HS-5 (cell line): ENCODE measurements around the gene PLEKHA1.
A peak's percentile ranks its signal among the peaks of the same experiment; 100 is the strongest.

ENCODE experiments used
- DNase-seq: peaks from one replicate; pipeline ENCODE4 v3.0.0-alpha.2; 2012; ENCODE audit warnings: low read depth

Gene PLEKHA1

DNA sequence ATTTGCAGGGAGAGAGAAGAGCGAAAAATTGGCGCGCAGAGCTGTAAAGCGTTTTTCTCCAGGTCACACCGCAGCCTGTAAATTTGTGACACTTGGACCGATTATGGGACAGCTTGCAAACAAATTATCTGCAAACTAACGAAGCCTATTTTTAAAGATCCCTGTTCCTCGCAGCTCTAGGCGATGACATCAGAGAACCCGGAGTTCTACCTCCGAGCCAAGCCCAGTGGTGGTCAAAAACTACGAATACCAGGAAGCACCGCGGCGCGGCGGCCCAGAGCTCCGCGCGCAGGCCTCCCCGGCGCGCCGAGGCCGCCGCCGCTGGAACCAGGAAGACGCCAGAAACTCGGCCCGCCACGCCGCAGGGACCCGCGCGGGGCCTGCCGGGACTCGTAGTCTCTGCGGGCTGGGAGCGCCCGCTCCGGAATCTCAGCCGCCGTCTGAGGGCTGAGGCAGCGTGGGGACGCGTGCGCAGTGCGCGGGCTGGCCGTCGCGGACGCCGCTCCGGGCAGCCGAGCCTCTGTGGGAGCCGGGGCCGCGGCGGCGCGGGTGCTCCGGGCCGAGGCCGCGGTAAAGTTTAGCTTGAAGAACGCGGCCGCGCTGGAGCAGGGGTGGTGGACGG is at the start of gene PLEKHA1:
PLEKHA1 (plus strand) TSS at position 472 of the 622 bp plus-strand sequence. CDS start 18,493 bp downstream, outside the sequence.
- peak; percentile 70 for DNase-seq

- DNase-seq, result no peak
Observed at GRCh38 chr10:122325235-122325634, 49.3 kb upstream of the PLEKHA1 start.

DNA sequence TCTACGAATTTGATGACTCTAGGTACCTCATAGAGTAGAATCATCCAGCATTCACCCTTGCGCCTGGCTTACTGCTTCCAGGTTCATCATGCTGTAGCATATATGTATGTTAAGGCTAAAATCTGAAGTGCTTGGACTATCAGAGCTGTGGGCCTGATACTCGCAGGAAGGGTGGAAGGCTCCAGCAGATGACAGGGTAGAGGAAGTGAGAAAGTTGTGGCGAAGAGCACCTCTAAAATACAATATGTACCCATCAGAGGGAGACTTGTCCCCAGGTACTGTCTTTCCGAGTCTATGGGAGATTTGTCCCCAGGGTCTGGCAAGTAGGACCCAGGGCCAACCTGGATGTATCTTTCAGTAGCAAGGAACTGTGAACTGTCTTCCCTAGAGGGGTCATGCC is 48.1 kb upstream of the PLEKHA1 start:
- DNase-seq, result no peak

GRCh38 chr10:122326806-122327205 is 47.7 kb upstream of the PLEKHA1 start:
- no peak for DNase-seq

DNA sequence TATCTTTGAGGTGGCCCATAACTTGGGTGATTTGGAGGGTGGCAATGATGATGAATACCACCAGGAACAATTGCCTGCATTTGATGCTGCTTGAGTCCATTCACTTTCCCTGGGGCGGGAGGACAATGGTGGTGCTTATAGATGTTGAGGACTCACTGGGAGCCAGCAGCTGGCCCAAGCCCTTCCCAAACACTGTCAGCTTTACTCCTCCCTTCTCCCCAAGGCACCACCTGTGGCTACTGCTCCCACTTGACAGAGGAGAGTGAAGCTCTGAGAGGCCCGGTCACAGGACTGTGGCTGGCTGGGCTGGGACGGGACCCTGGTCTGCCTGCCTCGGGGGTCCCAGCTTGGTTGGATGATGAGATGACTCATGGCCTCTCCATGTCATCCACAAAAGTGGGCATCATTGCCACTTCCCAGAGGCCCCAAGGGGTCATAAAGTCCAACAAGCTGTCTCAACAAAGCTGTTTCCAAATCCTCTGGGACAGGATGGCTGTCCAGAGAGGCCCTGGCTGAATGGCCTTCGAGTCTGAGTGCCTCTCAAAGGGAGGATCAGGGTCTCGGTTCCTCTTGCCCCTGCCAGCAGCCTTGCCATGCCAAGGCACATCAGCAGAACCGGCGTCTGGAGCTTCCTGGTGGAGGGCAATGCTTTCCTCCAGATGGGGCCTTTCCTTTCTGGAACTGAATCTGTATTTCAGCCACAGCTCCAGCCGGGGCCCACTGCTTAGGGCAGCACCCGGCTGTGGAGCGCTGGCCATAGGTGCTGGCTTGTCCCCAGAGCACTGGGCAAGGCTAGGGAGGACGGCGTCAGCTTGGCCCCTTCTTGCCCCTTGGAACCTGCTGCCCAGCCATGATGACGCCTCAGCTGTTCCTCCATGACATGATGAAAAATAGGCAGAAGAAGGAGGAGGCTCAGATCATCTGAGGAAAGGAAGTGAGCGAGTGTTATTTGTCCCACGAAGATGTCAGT is 47.0 kb upstream of the PLEKHA1 start:
- no peak for DNase-seq

DNA sequence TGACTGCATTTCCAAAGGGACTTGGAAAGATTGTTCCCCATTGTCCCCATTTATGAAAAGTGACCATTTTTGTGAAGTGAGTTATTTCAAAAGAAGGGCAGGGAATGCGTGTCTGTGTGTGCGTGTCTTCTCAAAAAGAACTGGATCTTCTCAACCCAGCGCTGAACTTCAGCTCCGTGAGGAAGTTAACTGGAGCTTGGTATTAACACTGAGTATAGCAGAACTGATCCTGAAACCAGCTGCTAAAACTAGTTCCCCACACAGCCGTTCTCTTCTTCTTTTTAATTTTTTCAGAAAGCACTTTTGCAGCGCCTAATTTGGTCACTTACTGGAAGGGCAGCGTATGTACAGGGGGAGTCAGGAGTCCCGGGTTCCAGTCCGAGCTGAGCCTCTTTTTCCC is 45.8 kb upstream of the PLEKHA1 start:
- no peak for DNase-seq

DNA sequence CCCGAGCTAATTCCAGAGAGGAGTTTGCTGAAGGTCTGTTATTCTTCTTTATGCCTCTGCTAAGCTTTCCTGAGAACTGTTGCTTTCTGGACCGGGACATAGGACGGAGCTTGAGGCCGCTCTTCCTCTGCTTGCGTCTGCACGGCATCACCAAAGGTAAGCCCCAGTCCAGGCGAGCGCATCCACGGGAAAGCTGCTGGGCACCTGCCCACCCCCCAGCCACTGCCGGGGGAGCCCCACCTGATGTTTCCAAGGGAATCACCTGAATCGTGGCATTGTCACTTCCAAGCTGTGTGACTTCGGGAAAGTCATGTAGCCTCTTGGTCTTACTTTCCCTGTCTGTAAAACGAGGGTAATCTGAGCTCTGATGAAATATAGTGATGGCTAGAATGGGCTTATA is 45.1 kb upstream of the PLEKHA1 start:
- no peak for DNase-seq

- DNase-seq, result no peak
Observed at GRCh38 chr10:122331100-122331499, 43.4 kb upstream of the PLEKHA1 start.

DNA sequence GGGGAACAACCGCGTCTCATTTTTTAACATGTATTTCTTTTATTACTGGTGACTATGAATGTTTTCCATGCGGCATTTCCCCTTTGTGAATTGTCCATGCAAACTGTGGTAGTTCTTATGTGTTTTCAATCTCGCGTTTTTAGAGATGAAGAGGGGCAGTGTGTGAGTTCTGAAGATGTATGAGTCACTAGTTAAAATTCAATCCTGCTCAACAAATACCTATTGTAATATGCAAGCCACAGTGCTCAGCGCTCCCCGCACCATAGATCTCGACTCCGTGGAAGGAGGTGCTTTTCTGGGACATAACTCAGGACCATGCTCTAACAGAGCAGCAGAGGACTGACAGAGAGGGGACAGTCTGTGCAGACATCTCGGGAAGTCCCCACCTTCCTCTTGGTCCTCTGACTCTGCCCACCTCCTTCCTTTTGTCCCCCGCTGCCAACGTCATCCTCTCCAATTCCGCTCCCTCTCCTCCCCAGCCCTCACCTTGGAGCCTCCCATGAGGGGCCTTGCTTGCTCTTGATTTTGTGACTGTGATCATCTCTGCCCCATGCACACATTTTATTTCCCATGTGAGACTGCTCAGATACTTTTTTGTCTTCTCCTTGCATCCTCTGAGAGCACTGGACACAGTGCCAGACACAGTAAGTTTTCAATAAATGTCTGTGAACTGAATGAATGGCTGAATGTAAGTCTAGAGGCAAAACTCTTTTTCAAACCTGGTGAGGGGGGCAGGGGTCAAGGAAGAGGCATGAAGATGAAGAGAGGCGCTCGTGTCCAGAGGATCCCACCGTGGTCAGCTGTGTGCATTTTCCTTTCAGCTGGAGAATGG is 42.7 kb upstream of the PLEKHA1 start:
- DNase-seq, result no peak

GRCh38 chr10:122333037-122333436 is 41.5 kb upstream of the PLEKHA1 start:
- no peak for DNase-seq

DNA sequence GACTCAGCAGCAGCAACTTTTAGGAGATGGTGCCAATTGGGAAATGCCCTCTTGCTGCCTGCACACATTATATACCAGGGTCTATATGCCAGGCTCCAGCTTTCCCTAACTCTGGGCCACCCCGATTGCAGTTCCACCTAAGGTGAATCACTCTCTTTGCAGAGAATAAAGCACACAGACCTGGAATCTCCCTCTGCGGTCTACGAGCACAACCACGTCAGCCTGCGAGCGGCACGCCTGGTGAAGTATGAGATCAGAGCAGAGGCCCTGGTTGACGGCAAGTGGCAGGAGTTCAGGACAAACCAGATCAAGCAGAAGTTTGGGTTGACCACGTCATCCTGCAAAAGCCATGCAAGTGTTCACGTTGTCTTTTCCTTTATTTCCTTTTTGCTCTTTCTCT is 38.2 kb upstream of the PLEKHA1 start:
- DNase-seq, result no peak

DNA sequence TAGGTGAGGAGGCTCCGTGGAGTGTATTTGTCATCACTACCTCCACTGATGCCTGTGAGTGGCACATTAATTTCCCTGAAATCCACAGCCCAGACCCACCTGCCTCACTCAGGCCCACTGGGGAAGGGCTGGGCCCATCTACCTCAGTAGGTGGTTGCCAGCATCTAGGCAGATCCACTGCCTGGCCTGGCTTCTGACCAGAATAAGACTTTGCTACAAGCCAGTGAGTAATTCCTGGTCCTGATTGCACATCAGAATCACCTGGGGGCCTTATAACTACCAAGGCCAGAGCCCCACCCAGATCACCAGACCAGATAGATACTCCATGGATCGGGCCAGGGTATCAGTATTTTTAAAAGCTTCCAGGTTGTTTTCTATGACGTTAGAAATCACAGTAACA is 37.5 kb upstream of the PLEKHA1 start:
- DNase-seq, result no peak

DNA sequence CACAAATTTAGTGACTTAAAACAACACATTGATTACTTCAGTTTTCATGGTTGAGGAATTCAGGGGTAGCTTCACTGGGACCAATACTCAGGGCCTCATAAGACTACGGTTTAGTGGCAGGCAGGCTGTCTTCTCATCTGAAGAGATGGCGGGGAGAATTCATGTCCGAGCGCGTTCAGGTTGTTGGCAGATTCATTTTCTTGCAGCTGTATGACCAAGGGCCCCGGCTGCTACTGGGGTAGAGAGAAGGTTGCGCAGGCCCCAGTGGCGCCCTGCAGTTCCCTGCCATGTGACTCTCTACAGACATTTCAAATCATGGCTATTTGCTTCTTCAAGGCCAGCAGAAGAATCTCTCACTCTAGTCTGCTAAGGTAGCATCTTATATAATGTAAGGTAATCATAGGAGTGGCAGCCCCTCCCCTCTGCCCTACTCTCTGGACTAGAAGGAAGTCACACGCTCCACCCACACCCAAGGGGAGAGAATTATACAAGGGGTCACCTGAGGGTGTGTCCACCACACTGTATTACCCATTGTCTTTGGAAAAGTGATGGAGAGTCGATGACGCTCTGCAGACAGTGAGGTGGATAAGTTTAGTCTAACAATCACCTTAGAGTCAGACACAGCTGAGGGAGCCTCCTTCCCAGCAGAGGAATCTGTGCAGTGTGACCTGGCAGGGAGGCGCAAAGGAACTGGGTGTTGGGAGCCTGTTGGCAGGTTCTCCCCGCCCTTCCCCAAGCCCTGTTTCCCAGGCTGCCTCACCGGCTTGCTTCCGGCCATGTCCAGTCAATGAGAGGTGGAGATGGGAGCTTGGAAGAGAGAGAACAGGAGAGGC is 35.7 kb upstream of the PLEKHA1 start:
- DNase-seq, result no peak

DNA sequence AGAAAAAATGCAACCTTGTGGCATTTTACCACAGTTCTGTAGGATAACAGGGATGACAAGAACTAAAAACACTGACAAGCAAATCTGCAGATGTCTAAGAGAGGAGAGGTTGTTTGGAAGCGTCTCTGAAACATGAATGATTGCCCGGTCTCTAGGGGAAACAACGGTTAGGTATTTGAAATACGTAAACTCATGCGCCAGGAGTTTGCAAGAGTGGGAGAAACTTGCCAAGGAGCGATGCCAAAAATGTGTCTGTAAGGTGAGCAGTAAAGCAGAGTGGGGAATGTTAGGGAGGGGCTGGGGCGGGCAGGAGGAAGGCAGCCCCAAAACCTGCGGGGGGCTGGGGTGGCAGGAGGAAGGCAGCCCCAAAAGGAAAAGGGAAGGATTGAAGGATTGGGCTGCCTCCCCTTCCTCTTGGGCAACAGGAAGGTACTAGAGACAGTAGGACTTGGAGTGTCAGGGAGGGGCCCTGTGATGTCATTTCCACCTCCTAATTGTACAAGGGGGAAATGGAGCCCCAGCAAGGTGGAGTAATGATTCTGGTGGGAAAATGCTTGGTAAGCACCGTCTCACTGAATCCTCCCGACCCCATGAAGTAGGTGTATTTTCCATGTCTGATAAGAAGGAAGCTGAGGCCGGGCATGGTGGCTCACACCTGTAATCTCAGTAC is 33.2 kb upstream of the PLEKHA1 start:
- DNase-seq, result no peak

- DNase-seq, result no peak
Observed at GRCh38 chr10:122342293-122343134, 32.0 kb upstream of the PLEKHA1 start.

- DNase-seq, result no peak
Observed at GRCh38 chr10:122343135-122343800, 31.2 kb upstream of the PLEKHA1 start.

- no peak for DNase-seq
Observed at GRCh38 chr10:122343936-122344335, 30.6 kb upstream of the PLEKHA1 start.

DNA sequence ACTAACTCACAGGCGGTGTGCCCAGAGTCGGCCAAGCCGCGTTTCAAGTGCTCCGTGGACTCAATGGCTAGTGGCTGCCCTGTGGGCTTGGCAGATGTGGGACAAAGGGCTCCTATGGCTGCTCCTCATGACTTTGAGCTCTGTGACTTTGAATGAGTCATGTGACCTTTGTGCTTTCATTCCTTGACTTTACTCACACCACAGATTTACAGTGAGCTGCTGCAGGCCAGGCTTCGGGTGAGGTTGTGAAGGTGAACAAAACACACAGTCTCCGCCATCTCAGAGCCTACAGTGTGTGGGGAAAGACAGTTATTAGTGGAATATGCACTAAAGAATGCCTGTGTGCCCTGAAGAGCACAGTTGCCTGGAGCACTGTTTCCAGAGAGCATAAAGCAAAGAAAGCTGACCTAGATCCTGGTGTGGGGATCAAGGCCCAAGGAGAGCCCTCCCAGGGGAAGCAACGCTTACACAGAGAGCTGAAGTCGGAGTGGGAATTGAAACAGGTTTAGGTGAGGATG is 29.7 kb upstream of the PLEKHA1 start:
- DNase-seq, result no peak

GRCh38 chr10:122346326-122346950 is 28.1 kb upstream of the PLEKHA1 start:
- DNase-seq, result no peak
